Amniotic epithelial cell (primary cell): ENCODE data around the gene RCBTB1.

ENCODE experiments used
- DNase-seq: peaks from one replicate; pipeline ENCODE4 v3.0.0-alpha.2; 2010; ENCODE audit warnings: low read depth

RCBTB1 gene

DNA sequence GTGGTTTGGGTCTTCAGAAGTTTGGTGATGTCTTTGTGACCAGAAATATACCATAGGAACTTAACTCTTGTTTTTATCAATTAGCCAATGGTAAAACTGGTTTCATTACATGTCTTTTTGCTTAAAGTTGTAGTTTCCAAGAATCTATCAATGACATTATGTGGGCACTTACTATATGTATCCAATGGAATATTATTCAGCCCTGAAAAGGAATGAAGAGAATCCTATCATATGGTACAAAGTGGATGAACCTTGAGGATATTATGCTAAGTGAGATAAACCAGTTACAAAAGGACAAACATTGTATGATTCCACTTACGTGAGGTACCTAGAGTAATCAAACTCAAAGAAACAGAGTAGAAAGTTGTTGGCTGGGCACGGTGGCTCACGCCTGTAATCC is 26.4 kb downstream of the RCBTB1 start:
- DNase-seq, result no peak

DNA sequence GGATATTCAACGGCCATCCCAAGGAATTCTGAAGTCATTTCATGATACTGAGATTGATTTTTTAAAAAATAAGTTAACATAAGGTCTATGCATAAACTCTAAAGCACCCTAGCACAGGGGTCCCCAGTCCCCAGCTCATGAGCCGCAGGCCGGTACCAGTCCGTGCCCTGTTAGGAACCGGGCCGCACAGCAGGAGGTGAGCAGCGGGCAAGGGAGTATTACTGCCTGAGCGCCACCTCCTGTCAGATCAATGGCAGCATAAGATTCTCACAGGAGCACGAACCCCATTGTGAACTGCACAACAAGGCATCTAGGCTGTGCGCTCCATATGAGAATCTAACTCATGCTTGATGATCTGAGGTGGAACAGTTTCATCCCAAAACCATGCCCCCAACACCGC is 31.0 kb downstream of the RCBTB1 start:
- no peak for DNase-seq

DNA sequence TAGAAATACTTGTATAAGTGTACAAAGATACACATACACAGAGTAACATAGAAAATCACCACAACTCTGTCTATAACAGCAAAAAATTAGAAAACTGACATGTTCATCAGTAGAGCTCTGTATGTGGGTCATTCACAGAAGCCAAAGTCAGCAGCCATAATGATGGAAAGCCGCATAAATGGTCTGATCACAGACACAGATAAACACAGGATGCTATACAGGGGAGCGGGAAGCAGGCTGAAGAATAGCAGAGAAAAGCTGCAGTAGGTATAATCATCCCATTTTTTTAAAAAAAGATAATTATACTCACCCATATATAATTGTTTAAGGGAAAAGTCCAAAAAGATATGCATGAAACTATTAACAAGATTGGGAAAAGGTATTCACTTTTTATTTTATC is 31.5 kb downstream of the RCBTB1 start:
- no peak for DNase-seq

DNA sequence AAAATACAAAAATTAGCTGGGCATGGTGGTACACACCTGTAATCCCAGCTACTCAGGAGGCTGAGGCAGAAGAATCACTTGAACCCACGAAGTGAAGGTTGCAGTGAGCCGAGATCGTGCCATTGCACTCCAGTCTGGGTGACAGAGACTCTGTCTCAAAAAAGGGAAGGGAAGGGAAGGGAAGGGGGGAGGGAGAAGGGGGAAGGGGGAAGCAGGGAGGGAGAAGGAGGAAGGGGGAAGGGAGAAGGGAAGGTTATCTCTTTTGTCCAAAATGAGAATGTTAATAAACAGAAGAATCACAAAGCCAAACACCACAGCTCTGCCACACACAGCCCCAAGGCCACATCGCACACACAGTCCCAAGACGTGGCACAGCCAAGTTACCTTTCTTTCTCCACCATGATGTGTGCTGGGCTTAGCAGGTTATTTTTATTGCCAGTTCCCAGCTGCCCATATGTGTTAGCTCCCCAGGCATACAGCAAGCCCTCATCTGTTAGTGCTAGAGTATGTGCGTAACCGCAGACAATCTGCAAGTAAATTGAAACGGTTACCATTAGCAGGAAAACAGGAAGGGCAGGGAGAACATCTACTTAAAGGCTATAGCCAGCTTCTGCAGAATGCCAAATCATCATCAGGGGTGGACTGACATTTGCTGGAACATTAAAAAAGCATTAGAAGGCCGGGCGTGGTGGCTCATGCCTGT is 34.3 kb downstream of the RCBTB1 start:
- DNase-seq, result no peak

DNA sequence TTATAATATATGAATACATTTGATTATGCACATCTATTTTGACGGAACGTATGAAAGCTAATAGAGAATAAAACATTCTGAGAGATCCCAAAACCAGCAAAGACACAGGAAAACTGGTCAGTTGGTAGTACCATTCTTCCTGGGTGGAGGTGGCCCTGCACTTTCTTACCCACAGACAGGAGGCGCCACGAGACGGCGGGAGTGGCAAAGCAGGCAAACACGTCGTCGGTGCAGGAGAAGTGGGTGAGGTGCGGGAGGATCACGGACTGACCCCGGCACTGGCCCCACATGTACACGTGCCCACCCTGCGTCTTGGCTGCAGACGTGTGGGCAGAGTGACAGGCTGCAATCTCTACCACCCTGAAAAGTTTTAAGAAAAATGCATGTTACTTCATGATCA is 36.1 kb downstream of the RCBTB1 start:
- no peak for DNase-seq

DNA sequence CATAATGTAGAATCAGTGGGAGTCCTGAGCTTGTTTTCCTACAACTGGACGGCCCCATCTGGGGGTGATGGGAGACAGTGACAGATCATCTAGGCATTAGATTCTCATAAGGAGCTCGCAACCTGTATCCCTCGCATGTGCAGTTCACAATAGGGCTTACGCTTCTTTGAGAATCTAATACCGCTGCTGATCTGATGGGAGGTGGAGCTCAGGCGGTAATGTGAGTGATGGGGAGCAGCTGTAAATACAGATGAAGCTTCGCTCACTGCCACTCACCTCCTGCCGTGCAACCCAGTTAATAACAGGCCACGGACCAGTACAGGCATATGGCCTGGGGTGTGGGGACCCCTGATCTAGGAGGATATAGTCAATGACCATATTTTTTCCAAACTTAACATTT is 38.8 kb downstream of the RCBTB1 start:
- DNase-seq, result no peak

DNA sequence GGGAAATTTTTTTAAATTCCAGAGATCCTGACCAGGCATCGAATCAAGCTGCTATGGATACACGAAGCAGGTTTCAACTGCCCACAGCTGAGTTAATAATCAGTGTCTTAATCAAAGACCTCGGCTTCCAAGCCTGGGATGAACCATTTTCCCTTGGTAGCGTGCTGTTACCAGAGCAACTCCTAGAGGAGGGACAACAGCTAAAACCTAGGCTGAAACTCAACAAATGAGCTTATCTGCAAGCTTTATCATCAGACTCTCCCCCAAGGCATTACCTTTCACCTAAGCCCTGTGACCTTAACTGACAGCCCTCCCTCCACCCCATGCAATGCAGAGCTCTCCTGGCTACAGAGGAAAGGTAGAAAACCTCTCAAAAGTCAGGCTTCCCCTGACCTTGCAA is 39.7 kb downstream of the RCBTB1 start:
- no peak for DNase-seq

DNA sequence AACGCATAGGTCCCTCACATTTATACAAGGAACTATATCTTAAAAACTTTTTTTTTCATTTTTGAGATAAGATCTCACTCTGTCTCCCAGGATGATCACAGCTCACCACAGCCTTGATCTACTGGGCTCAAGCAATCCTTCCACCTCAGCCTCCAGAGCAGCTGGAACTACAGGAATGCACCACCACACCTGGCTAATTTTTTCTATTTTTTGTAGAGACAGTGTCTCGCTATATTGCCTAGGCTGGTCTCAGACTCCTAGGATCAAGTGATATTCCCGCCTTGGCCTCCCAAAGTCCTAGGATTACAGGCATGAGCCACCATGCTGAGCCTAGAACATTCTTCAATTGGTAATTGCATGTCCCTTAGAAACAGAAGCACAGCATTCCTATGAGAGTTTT is 41.7 kb downstream of the RCBTB1 start:
- no peak for DNase-seq

DNA sequence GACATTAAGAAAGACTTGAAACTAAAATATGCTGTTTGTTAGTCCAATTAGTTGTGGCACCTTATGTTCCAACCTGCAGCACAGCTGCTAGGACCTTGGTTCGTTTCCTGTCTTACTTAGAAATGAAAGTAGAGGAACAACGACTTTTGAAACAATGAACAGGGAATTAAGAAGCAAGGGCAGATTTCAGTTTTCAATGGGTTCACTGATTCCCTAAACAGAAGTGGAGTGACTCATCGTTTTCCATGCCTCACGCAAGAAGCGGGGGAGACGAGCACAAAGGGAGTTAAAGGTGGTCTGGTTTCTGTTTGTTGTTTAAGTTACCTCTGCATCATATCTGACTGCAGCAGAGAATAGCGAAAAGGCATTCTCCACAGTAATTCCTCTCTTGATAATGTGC is 44.8 kb downstream of the RCBTB1 start:
- DNase-seq, result peak; percentile 91

DNA sequence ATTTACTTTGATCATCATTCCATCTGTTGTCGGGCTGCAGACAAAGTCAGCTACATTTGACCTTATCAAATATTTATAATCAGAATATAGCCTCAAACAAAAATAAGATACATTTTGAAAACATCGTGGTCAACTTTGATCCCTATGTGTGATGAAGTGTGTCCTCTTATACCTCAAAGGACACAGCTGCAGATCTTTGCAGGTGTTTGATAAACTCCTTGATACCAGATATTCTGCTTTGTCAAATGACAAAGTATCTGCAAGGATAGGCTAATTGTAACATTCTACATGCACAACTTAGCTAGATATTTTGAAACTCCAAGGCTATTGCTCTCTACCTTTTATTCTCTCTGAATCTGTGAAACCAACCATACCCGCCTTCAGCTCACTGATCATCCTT is 45.6 kb downstream of the RCBTB1 start:
- no peak for DNase-seq

DNA sequence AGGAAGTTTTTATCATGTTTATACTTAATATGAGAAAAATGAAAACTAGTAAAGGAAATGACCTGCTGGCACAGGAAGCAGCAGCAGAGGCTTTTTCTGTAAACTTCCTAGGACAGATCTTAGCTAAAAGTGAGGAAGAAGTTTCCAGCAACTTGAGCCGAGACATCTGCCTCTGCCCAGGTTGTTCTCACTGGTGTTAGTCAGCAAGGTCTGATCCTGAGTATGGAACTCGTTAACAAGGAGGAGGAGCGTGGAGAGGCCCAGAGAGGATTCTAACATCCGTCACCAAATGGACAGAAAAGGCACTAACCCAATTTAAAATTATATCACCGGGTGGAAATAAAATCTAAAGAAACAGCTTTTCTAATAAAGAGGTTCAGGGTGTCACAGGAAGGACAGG is 46.0 kb downstream of the RCBTB1 start:
- DNase-seq, result peak; percentile 19

DNA sequence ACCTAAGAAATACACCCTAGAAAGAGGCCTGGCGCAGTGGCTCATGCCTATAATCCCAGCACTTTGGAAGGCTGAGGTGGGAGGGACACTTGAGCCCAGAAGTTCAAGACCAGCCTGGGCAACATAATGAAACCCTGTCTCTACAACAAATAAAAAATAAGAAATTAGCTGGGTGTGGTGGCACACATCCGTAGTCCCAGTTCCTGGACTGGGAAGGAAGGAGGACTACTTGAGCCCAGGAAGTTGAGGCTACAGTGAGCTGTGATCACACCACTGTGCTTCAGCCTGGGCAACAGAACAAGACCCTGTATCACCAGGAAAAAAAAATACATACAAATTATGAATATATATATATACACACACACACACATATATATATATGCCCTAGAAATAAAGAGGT is 47.0 kb downstream of the RCBTB1 start:
- no peak for DNase-seq

DNA sequence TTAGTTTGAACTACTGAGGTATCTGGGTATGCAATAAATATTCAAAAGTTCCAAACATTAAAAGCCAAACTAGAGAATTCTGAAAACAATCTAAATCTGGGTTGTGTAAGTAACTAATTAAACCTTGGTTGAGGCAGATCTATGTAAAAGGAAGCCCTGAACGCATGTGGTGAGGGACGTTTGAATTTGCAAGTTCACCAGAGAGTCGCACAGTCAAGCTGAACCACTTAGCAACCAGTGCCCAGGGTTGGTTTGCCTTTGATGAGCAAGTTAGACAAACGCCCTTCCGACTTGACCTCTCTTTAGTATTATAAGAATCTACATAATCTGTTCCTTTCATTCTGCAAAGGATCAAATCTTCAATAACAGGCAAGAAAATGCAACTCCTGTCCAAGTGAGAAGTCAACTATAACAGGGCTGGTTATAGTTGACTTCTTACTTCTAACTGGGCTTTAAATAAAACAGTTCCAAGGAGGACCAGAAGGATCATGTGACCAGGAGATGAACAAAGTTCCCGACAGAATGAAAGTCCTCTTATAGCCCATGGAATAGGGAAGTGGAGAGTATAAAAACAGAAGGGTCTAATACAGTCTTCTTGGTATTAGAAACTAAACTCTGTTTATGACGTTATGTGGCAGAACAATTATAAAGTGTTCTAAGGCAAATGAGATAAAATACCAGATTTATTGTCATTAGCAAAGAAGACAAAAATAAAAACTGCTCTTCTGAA is 49.0 kb downstream of the RCBTB1 start:
- no peak for DNase-seq

DNA sequence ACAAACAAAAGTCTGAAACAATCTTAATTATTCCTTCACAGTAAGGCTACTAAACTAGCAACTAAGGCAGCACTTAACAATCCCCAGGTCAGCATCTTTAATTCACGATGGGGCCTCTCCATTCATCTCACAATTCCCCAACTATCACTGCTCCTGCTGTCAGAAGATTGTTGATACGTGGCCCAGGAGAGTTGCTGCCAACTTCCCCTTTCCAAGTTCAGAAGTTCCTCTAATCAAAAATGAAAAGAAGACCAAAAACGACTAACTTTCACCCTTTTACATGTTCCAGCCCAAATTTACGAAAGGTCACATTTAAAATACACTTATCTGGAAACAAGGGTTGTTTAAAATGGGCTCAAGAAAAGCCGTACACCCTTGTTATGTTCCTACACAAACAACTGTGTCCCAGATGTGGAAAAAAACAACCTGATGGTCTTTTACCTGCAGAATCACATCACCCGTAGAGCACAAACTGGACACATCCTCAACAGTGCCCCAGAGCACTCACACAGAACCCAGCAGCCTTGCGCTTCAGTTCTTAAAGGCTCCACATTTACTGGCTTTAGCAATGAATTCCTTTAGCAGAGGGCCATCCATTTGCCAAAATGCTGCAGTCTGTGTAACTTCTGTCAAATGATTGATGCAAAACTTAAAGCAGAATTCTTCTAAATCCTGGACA is 51.6 kb downstream of the RCBTB1 start:
- DNase-seq, result no peak

DNA sequence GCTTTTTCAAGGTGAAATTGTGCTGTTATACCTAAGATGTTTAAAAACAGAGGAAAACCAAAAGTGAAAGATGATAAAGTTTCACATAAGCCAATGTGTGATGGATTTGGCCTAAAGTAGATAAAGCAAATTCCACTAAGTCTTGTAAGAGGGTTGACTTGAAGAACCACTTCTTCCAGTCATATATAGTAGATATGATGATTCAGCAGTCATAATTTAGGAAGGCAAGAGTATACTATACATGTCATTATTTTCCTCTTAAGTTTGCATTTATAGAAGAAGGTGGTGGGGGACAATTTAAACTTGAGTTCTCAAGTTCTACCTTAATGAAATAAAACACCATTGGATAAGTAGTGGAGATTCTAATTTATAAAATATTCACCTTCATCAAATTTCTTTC is 52.3 kb downstream of the RCBTB1 start:
- no peak for DNase-seq

DNA sequence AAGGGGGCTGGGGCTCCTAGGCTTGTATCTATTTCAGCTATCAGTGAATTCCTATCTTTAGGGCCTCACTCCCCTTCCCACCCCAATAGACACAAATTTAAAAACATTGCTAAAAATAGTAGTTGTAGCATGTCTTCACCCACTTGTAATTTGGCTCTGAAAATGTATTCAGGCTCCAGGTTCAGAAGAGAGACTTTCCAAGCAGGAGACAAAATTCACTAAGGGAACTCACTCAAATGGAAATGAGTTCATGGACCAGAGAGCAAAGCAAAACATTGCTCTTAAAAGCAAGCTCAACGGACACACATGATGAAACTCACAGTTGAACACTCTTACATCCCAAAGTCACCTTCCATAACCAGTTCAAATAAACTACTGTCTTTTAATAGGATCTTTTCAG is 52.8 kb downstream of the RCBTB1 start:
- no peak for DNase-seq

DNA sequence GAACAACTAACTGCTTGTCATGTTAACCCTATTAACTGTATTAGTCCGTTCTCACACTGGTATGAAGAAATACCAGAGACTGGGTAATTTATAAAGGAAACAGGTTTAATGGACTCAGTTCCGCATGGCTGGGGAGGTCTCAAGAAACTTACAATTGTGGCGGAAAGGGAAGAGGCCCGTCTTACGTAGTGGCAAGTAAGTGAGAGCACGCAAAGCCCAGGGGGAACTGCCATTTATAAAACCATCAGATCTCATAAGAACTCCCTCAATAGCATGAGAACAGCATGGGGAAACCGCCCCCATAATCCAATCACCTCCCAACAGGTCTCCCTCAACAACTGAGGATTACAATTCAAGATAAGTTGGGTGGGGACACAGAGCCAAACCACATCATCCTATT is 54.9 kb downstream of the RCBTB1 start:
- no peak for DNase-seq

DNA sequence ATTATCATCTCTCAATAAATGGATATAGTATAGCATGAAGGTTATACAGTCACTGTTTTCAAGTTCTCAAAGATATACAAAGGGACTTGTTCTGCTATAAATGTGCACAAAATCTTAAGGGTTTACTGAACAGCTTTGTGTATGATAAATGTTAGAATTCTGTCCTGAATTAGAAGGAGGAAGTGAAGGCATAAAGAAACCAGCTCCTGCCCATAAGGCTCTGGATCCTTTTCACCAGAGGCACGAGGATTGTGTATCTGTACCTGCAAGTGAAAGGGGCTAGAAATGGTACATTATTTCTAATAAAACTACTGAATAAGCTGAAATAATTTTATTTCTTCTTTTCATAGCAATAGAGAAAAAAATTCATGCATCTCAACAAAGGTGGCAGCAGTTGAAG is 57.2 kb downstream of the RCBTB1 start:
- DNase-seq, result no peak

DNA sequence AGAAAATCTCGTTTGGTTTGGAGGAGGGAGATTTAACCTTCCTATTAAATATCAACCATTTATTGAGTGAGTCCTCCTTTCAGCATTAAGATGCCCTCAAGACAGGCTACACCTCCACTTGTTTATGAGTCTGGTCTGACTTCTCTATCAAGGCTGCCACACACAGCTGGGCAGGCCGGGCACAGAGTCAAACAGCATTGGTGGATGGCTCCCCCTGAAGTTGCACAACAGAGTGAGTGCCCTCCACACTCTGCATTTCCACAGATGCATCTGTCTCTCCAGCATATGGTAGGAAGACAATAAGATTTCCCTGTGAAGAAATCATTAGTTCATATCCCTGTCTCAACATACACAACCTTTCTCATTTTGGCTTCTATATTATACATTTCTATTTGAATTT is 58.2 kb downstream of the RCBTB1 start:
- peak; percentile 23 for DNase-seq

DNA sequence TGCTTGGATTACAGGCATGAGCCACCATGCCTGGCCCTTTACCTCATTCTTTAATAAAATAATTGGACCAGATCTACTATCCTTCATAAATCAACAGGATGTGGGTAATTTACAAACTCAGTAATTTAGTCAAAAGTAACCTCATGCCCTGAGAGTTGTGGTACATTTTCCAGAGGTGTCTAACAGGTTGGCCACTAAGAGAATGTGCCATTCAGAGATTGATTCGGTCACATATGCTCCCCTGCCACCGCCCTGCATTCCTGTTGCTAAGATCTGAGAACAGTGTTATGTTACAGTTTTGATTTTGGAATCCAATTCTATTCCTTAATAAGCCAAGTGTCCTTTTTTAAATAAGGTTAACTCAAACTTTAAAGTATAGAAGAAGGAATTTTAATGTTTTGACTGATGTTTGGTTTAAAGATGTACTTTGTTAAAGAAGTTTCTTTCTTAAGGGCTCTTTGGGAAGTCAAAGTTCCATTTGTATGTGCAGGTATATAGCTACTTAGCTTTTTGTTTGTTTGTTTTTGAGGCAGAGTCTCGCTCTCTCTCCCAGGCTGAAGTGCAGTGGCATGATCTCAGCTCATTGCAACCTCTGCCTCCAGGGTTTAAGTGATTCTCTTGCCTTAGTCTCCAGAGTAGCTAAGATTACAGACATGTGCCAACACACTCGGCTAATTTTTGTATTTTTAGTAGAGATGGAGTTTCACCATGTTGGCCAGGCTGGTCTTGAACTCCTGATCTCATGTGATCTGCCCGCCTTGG is 60.4 kb downstream of the RCBTB1 start:
- DNase-seq, result no peak

DNA sequence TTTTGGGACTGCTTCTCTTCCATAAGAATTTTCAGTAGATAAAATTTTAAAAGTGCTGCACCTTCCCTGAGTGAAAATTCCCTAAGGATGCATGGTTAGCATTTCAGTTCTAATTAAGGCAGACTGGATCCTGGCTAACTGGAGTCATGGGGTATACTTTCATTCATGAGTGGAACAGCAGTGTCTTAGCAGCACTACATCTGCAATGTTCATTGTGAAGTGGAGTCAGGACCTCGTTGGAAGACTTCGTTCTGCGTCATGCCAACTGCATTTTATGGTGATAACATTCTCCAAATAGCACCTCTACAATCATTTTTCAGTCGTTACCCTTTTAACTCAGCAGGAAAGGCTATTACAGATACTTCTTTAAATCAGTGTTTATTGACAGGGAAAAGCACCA is 64.1 kb downstream of the RCBTB1 start:
- no peak for DNase-seq

DNA sequence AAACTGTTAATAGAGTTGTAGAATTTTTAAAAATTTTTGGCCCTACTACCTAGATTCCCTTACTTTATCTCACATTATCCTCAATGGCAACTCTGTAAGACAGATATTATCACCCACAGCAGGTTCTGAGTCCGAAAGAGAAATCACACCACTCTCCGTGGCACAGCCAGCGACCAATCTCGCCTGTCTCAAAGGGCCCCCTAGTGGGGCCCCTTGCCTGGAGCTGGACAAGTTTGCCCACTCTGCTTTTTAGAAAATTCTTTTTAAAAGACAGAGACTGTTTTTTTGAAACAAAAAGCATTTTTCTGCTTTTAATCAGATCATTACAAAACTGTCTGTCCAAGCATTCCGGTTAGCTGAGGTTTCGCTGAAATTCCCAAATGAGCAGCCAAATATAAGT is 67.9 kb downstream of the RCBTB1 start:
- DNase-seq, result peak; percentile 22

DNA sequence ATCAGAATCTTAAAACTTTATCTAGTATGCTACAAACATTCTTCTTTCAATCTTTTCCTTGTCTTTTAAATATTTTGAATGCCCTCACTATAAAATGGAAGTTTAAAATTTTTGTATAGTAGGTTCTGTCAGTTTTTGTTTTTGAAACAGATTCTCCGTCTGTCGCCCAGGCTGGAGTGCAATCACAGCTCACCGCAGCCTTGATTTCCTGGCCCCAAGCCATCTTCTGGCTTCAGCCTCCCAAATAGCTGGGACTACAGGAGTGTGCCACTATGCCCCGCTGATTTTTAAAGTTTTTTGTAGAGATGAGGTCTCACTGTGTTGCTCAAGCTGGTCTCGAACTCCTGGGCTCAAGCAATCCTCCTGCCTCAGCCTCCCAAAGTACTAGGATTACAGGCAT is 68.9 kb downstream of the RCBTB1 start:
- no peak for DNase-seq
